Stimulated activated CD4-positive, alpha-beta T cell treated with anti-CD3 and anti-CD28 coated beads, Interleukin-15, amount 100 ng/mL, for 24 hours (primary cell): ENCODE measurements around the gene LIMS2.

ENCODE experiments used
- DNase-seq: peaks from one replicate; pipeline ENCODE4 v3.0.0-alpha.2; 2020

The LIMS2 gene

GRCh38 chr2:127656569-127657231, 18.6 kb downstream of the LIMS2 start:
- no peak for DNase-seq

GRCh38 chr2:127655209-127656073, 19.9 kb downstream of the LIMS2 start:
- no peak for DNase-seq

GRCh38 chr2:127654838-127655175, 20.5 kb downstream of the LIMS2 start:
- DNase-seq: no peak

- DNase-seq: no peak
Observed at GRCh38 chr2:127654084-127654837, 21.1 kb downstream of the LIMS2 start.

GRCh38 chr2:127653421-127654083, 21.8 kb downstream of the LIMS2 start:
- no peak for DNase-seq

GRCh38 chr2:127652786-127653357, 22.5 kb downstream of the LIMS2 start:
- no peak for DNase-seq

- no peak for DNase-seq
Observed at GRCh38 chr2:127651971-127652550, 23.3 kb downstream of the LIMS2 start.

- no peak for DNase-seq
Observed at GRCh38 chr2:127651381-127651809, 23.9 kb downstream of the LIMS2 start.

- no peak for DNase-seq
Observed at GRCh38 chr2:127650785-127651380, 24.4 kb downstream of the LIMS2 start.

GRCh38 chr2:127650041-127650784, 25.1 kb downstream of the LIMS2 start:
- DNase-seq: no peak

GRCh38 chr2:127649684-127650040, 25.7 kb downstream of the LIMS2 start:
- DNase-seq: peak; percentile 91

GRCh38 chr2:127649100-127649611, 26.2 kb downstream of the LIMS2 start:
- no peak for DNase-seq

GRCh38 chr2:127648321-127648720, 27.0 kb downstream of the LIMS2 start:
- DNase-seq: no peak

GRCh38 chr2:127647242-127648190, 27.8 kb downstream of the LIMS2 start:
- DNase-seq: no peak

- no peak for DNase-seq
Observed at GRCh38 chr2:127646487-127647241, 28.7 kb downstream of the LIMS2 start.

GRCh38 chr2:127645395-127646291, 29.7 kb downstream of the LIMS2 start, which contains the start of gene GPR17:
Gene GPR17 (plus strand): TSS chr2:127646153. CDS start chr2:127650736, 4,583 bp downstream.
- no peak for DNase-seq

GRCh38 chr2:127645026-127645394, 30.3 kb downstream of the LIMS2 start:
- DNase-seq: no peak
